Stimulated activated effector memory CD8-positive, alpha-beta T cell treated with anti-CD3 and anti-CD28 coated beads, Interleukin-12 subunit alpha, Interleukin-12 subunit beta, amount 100 ng/mL, for 72 hours (primary cell): ENCODE data around the gene RGS9.
A peak's percentile ranks its signal among the peaks of the same experiment; 100 is the strongest.

Source experiments
- ATAC-seq: fragments of 150-1000 bp; cut with Tn5 transposase; 2 replicates; pipeline ENCODE4 v1.10.0; 2021
- DNase-seq, 2 donors: peaks; one replicate each; pipeline ENCODE4 v3.0.0; 2021 to 2022; ENCODE audit warnings: low spot score in 2 of 2
- H3K27ac Mint-ChIP-seq: one replicate; pipeline ENCODE4 v1.8.0; 2022; ENCODE audit warnings: mild to moderate bottlenecking, mixed read lengths
- H3K36me3 Mint-ChIP-seq: one replicate; pipeline ENCODE4 v1.8.0; 2022; ENCODE audit warnings: mild to moderate bottlenecking, mixed read lengths
- H3K4me1 Mint-ChIP-seq: one replicate; pipeline ENCODE4 v1.8.0; 2022; ENCODE audit warnings: mixed read lengths
- H3K4me3 Mint-ChIP-seq: one replicate; pipeline ENCODE4 v1.8.0; 2022; ENCODE audit warnings: mild to moderate bottlenecking, mixed read lengths
- H3K9me3 Mint-ChIP-seq: one replicate; pipeline ENCODE4 v1.8.0; 2022; ENCODE audit warnings: mixed read lengths

Gene RGS9

GRCh38 chr17:65227637-65228036 is 90.5 kb downstream of the RGS9 start:
- H3K4me3 Mint-ChIP-seq, result no peak overlapping the region
- ATAC-seq (no peak), DNase-seq (no peak)
- H3K27ac Mint-ChIP-seq, result no peak overlapping the region
- peaks cover 11% of the 10 kb centered on the region for H3K36me3 Mint-ChIP-seq
- H3K9me3 Mint-ChIP-seq, result no peaks in the 10 kb centered on the region
- peaks cover 48% of the 10 kb centered on the region for H3K4me1 Mint-ChIP-seq

- Mint-ChIP-seq H3K4me1 (peaks cover 48% of the 10 kb centered on the region), H3K27ac (peak overlapping the region; percentile 87), H3K9me3 (no peaks in the 10 kb centered on the region), H3K36me3 (peaks cover 11% of the 10 kb centered on the region), H3K4me3 (peak overlapping the region; percentile 55)
- ATAC-seq (no peak), DNase-seq (no peak)
Measured at GRCh38 chr17:65228287-65228686, 91.1 kb downstream of the RGS9 start.

DNA sequence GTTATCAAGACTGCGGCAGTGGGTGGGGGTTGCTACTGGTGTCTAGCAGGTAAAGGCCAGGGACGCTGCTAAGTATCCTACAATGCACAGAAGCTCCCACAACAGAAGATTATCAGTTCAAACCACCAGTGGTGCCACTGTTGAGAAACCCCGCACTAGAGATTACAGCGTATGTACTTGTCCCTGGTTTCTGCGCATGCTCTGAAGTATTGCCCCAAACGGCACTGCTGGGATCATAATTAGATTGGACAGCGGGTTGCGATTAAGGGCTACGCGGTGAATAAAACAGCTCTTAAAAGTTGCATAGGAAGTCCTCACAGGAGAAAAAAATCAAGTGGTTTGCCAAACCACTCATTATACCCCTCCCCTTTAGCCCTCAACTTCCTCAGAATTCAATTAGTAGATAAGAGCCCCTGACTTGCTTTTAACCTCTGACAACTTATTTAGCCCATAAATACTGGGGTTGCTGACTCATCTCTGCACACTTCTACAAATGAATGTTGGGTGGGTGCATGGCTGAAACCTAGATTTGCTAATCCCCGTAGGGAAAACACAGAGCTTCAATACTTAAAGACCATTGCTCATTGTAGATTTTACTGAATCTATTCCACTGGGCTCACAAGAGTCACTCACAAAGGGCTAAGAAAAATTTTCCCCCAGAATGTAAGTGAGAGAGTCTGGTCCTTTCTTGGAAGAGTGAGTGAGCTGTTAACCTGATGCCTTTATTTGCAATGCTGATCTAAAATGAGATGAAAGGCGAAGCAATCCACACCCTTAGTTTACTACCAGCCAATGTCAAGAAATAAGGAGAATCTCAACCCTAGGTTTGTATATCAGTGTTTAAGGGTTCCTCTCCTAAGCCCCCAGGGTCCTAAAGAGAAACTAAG is 91.8 kb downstream of the RGS9 start:
- no peaks in the 10 kb centered on the region for H3K9me3 Mint-ChIP-seq
- ATAC-seq (peak; percentile 92), DNase-seq (peak; percentile 30 to 78)
- peak overlapping the region; percentile 55 for H3K4me3 Mint-ChIP-seq
- peak overlapping the region; percentile 87 for H3K27ac Mint-ChIP-seq
- peaks cover 11% of the 10 kb centered on the region for H3K36me3 Mint-ChIP-seq
- H3K4me1 Mint-ChIP-seq, result peaks cover 48% of the 10 kb centered on the region

- H3K27ac Mint-ChIP-seq, result peak overlapping the region; percentile 87
- H3K36me3 Mint-ChIP-seq, result peaks cover 11% of the 10 kb centered on the region
- no peaks in the 10 kb centered on the region for H3K9me3 Mint-ChIP-seq
- peak overlapping the region; percentile 55 for H3K4me3 Mint-ChIP-seq
- no peak for DNase-seq
- ATAC-seq, result peak; percentile 58
- peaks cover 48% of the 10 kb centered on the region for H3K4me1 Mint-ChIP-seq
Measured at GRCh38 chr17:65229621-65229995, 92.4 kb downstream of the RGS9 start.

DNA sequence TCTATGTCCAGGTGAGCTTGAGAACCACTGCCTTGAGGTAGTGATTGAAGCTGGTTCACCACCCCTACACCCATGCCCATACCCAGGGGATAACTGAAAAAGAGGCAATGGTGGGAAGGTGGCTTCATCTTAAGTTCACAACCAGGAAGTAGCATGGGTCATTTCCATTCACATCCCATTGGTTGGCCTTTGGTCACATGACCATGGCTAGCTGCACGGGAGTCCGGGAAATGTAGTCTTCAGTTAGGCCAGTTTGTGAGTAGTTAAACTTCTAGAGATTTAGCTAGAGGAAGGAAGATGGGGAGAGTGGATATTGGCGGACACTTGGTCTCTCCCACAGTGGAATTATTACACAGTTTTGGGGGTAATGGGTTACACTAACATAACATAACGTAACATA is 92.9 kb downstream of the RGS9 start:
- peaks cover 48% of the 10 kb centered on the region for H3K4me1 Mint-ChIP-seq
- DNase-seq, result no peak
- peak overlapping the region; percentile 87 for H3K27ac Mint-ChIP-seq
- peaks cover 11% of the 10 kb centered on the region for H3K36me3 Mint-ChIP-seq
- H3K4me3 Mint-ChIP-seq, result peak overlapping the region; percentile 55
- H3K9me3 Mint-ChIP-seq, result no peaks in the 10 kb centered on the region
- no peak for ATAC-seq

DNA sequence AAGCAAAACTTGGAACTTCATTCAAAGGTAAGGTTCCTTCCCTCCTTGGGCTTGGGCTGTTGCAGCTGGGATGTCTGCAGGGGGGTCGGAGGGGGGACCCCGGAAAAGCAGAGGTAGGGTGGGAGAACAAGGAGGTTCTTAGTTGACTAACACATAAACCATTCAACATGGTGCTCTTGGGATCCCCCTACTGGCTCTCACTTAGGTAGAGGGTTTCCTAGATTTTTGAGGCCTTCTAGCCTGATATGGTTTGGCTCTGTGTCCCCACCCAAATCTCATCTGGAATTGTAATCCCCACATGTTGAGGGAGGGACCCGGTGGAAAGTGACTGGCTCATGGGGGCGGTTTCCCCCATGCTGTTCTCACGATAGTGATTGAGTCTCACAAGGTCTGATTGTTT is 93.9 kb downstream of the RGS9 start:
- Mint-ChIP-seq H3K27ac (no peak overlapping the region), H3K4me1 (peaks cover 44% of the 10 kb centered on the region), H3K9me3 (no peaks in the 10 kb centered on the region), H3K4me3 (no peak overlapping the region), H3K36me3 (peaks cover 11% of the 10 kb centered on the region)
- ATAC-seq (no peak), DNase-seq (no peak)

DNA sequence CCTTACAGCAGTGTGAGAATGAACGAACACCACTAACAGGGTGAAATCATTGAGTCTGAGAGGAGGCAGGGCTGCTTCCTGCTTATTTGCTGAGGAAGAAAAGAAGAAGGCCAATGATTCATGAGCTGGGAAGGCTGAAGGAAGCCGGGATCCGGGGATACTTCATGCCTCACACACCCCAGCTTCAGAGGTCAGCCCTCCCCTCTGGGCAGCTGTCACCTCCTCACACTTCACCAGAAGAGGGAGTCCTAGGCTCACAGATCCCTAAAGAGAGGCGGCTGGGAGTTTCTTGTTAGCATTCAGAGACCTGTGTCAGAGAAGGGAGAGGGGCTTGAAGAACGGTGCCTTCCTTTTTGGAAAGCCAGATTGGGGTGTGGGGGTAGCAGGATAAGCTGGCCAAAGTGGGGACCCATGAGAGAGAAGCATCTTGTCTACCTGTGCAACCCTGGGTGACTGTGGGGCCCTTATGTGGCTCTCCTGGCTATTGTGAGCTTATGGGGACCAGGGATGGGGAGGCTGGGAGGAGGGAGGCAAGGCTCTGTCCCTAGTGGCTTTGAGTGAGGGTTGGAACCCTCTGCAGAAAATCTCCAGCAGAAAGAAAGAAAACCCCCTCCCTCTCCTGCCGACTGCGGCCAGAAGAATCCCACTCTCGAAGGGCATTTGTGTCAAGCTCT is 94.6 kb downstream of the RGS9 start:
- ATAC-seq (peak; percentile 39), DNase-seq (peak; percentile 31 to 71)
- no peak overlapping the region for H3K4me3 Mint-ChIP-seq
- H3K36me3 Mint-ChIP-seq, result peaks cover 11% of the 10 kb centered on the region
- H3K9me3 Mint-ChIP-seq, result no peaks in the 10 kb centered on the region
- H3K4me1 Mint-ChIP-seq, result peaks cover 42% of the 10 kb centered on the region
- H3K27ac Mint-ChIP-seq, result peak overlapping the region; percentile 3

DNA sequence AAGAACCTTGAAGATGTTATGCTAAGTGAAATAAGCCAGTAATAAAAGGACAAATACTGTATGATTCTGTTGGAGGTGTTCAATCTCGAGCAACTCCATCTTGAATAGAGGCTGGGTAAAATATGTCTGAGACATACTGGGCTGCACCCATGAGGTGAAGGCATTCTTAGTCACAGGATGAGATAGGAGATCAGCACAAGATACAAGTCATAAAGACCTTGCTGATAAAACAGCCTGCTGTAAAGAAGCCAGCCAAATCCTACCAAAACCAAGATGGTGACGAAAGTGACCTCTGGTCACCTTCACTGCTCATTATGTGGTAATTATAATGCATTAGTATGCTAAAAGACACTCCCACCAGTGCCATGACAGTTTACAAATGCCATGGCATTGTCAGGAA is 98.1 kb downstream of the RGS9 start:
- ATAC-seq (peak; percentile 78), DNase-seq (no peak)
- H3K36me3 Mint-ChIP-seq, result no peaks in the 10 kb centered on the region
- no peak overlapping the region for H3K27ac Mint-ChIP-seq
- H3K9me3 Mint-ChIP-seq, result no peaks in the 10 kb centered on the region
- H3K4me3 Mint-ChIP-seq, result no peak overlapping the region
- H3K4me1 Mint-ChIP-seq, result peaks cover 9% of the 10 kb centered on the region

DNA sequence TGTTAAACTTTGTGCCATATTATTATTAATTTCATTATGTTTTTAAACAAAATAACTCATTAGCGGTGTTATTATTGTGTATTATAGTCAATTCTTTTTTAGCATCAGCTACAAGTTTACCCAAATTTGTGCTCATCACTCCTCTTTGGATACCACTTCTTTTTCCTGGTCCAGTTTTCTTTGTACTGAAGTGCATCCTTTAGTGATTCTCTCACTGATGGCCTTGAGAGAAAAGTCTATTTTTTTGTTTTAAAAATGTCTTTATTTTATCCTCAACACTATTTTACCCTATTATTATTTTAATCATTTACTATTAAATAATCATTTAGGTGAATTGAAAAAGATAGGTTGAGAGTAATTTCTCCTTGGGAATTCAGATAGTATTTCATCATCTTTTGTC is 99.2 kb downstream of the RGS9 start:
- peaks cover 4% of the 10 kb centered on the region for H3K4me1 Mint-ChIP-seq
- no peak overlapping the region for H3K4me3 Mint-ChIP-seq
- ATAC-seq (no peak), DNase-seq (no peak)
- no peaks in the 10 kb centered on the region for H3K9me3 Mint-ChIP-seq
- H3K27ac Mint-ChIP-seq, result no peak overlapping the region
- no peaks in the 10 kb centered on the region for H3K36me3 Mint-ChIP-seq

DNA sequence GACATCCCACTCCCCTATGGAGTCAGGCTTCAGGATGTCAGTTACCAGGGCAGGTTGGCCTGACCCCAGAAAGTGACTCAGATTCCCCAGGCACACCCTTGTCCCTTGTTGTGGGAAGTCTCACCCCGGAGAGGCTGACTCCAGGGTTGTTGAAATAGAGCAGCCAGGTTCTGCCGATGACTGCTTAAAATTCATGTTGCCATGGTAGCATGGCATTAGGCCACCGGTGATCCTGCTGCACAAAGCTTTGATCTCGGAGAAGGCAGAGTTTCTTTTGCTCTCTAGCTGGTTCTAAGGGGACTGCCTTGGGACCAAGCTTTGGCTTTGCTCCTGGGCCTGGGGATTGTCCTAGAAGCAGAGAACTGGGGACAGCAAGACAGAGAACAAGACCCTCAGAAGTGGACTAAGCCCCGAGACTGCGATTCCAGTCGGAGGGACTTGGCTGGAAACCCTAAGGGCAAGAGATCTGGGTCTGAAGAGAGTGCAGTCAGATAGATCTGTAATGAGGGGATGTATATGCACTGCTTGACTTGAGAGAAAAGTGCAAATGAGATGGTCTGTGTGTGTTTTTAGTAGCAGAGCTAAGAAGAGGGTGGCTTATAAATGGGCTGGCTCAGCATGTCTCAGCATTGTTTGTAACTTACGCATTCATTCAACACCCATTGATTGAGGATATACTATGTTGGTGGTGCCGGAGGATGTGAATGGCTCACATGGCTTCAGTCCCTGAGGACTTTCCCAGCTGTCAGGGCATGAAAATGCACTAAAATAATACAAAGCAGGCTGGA is 106.9 kb downstream of the RGS9 start:
- H3K4me1 Mint-ChIP-seq, result peaks cover 15% of the 10 kb centered on the region
- no peaks in the 10 kb centered on the region for H3K9me3 Mint-ChIP-seq
- no peaks in the 10 kb centered on the region for H3K36me3 Mint-ChIP-seq
- ATAC-seq (peak; percentile 42), DNase-seq (no peak)
- no peak overlapping the region for H3K27ac Mint-ChIP-seq
- H3K4me3 Mint-ChIP-seq, result no peak overlapping the region

DNA sequence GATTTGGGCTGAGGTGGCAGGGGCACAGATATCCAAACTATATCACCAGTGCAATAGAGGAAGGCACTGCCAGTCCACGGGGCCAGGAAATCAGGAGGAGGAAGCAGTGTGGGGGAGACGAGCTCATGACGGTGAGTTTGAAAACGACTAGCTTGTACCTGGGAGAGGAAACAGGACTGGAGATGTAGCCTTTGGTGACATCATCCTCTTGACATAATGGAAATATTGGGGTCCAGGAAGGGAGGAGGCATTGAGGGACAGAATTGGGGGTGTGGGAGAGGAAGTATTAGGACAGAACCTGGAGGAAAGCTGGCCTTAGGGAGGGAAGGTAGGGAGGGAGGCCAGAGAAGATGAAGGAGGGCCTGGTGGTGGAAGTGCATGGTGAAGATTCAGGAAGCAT is 109.1 kb downstream of the RGS9 start:
- no peaks in the 10 kb centered on the region for H3K9me3 Mint-ChIP-seq
- H3K27ac Mint-ChIP-seq, result no peak overlapping the region
- H3K4me1 Mint-ChIP-seq, result peaks cover 15% of the 10 kb centered on the region
- no peaks in the 10 kb centered on the region for H3K36me3 Mint-ChIP-seq
- H3K4me3 Mint-ChIP-seq, result no peak overlapping the region
- DNase-seq, result no peak
- no peak for ATAC-seq

DNA sequence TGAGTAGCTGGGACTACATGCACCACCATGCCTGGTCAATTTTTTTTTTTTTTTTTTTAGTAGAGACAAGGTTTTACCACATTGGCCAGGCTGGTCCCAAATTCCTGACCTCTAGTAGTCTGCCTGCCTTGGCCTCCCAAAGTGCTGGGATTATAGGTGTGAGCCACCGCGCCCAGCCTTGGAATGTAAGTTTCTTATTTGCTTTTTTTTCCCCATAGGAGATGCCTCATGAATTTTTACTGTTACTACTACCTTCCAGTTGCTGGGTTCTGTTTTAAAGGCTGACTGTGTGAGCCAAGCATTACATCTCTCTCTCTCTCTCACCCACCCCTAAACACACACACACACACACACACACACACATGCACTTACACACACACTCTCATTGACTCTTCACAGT is 112.6 kb downstream of the RGS9 start:
- no peak overlapping the region for H3K27ac Mint-ChIP-seq
- H3K4me3 Mint-ChIP-seq, result no peak overlapping the region
- H3K4me1 Mint-ChIP-seq, result peaks cover 7% of the 10 kb centered on the region
- ATAC-seq (no peak), DNase-seq (no peak)
- no peaks in the 10 kb centered on the region for H3K36me3 Mint-ChIP-seq
- no peaks in the 10 kb centered on the region for H3K9me3 Mint-ChIP-seq

DNA sequence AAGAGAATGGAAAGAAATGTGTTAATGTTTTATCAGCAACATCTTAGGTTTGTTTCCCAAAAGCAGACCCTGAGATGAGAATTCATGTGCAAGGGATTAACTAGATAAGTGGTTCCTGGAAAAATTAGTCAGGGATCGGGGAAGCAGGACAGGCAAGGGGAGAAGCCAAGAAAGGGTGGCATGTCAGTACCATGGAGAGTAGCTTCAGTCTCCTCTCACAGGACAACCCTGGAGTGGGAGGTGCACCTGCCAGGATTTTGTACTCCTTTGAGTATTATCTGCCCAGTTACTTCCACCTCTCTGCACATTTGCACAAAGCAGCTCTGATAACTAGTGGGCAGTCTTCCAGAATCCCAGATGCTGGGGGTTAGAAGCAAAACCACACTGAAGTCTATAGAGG is 117.0 kb downstream of the RGS9 start:
- Mint-ChIP-seq H3K27ac (no peak overlapping the region), H3K9me3 (peaks cover 6% of the 10 kb centered on the region), H3K36me3 (no peaks in the 10 kb centered on the region), H3K4me3 (no peak overlapping the region), H3K4me1 (no peaks in the 10 kb centered on the region)
- DNase-seq (no peak), ATAC-seq (no peak)

- peaks cover 6% of the 10 kb centered on the region for H3K4me1 Mint-ChIP-seq
- H3K27ac Mint-ChIP-seq, result no peak overlapping the region
- ATAC-seq, result no peak
- no peak for DNase-seq
- H3K4me3 Mint-ChIP-seq, result no peak overlapping the region
- no peaks in the 10 kb centered on the region for H3K36me3 Mint-ChIP-seq
- H3K9me3 Mint-ChIP-seq, result peaks cover 6% of the 10 kb centered on the region
Measured at GRCh38 chr17:65259281-65259680, 122.1 kb downstream of the RGS9 start.

- Mint-ChIP-seq H3K4me1 (peaks cover 7% of the 10 kb centered on the region), H3K9me3 (peaks cover 6% of the 10 kb centered on the region), H3K36me3 (no peaks in the 10 kb centered on the region), H3K27ac (no peak overlapping the region), H3K4me3 (no peak overlapping the region)
- DNase-seq (no peak), ATAC-seq (no peak)
Measured at GRCh38 chr17:65259696-65260485, 122.7 kb downstream of the RGS9 start.
